MM.1S (cell line): ENCODE results near the gene KRTAP3-1.

Experiments
- DNase-seq: peaks from one replicate; pipeline ENCODE4 v3.0.0-alpha.2; 2015
- H2AFZ ChIP-seq: fragments of 300-600 bp; sonication (generic); 2 replicates; pipeline ENCODE4 v1.6.0; 2016; ENCODE audit warnings: antibody characterized with exemption, low read length
- H3F3A ChIP-seq: fragments of 300-600 bp; sonication (generic); 2 replicates; pipeline ENCODE4 v1.6.1; 2016; ENCODE audit warnings: mild to moderate bottlenecking, antibody characterized with exemption, low read length, moderate library complexity, mixed read lengths; ENCODE audit not compliant: insufficient read depth
- H3K27ac ChIP-seq: fragments of 300-600 bp; sonication (generic); 2 replicates; pipeline ENCODE4 v1.5.1; 2016; ENCODE audit warnings: mild to moderate bottlenecking, low read length
- H3K27me3 ChIP-seq: fragments of 300-600 bp; sonication (generic); replicated peaks from 2 replicates; pipeline ENCODE4 v1.6.0; 2016; ENCODE audit warnings: low read length; ENCODE audit not compliant: insufficient read depth
- H3K36me3 ChIP-seq: fragments of 300-600 bp; sonication (generic); replicated peaks from 2 replicates; pipeline ENCODE4 v1.6.1; 2016; ENCODE audit warnings: mild to moderate bottlenecking, low read length, mixed read lengths; ENCODE audit not compliant: insufficient read depth
- H3K4me1 ChIP-seq: fragments of 300-600 bp; sonication (generic); 2 replicates; pipeline ENCODE4 v1.6.1; 2016; ENCODE audit warnings: low read length, mixed read lengths
- H3K4me2 ChIP-seq: fragments of 300-600 bp; sonication (generic); 2 replicates; pipeline ENCODE4 v1.6.0; 2016; ENCODE audit warnings: low read depth, low read length
- H3K4me3 ChIP-seq: fragments of 300-600 bp; sonication (generic); 2 replicates; pipeline ENCODE4 v1.5.1; 2016; ENCODE audit warnings: low read length, mixed read lengths
- H3K79me2 ChIP-seq: fragments of 300-600 bp; sonication (generic); 2 replicates; pipeline ENCODE4 v1.6.1; 2016; ENCODE audit warnings: mixed run types, low read length, mixed read lengths
- H3K9ac ChIP-seq: fragments of 300-600 bp; sonication (generic); 2 replicates; pipeline ENCODE4 v1.6.1; 2016; ENCODE audit warnings: low read length, mixed read lengths
- H3K9me2 ChIP-seq: fragments of 300-600 bp; sonication (generic); replicated peaks from 2 replicates; pipeline ENCODE4 v1.6.1; 2016; ENCODE audit warnings: mild to moderate bottlenecking, low read length, mixed read lengths; ENCODE audit not compliant: insufficient read depth
- H3K9me3 ChIP-seq: fragments of 300-600 bp; sonication (generic); replicated peaks from 2 replicates; pipeline ENCODE4 v1.6.1; 2016; ENCODE audit warnings: mild to moderate bottlenecking, low read length, mixed read lengths; ENCODE audit not compliant: insufficient read depth
- H4K20me1 ChIP-seq: fragments of 300-600 bp; sonication (generic); 2 replicates; pipeline ENCODE4 v1.6.1; 2016; ENCODE audit warnings: mild to moderate bottlenecking, low read length, moderate library complexity, mixed read lengths; ENCODE audit not compliant: insufficient read depth
- CTCF ChIP-seq: fragments of 300-600 bp; sonication (generic); IDR thresholded peaks from 2 replicates; pipeline ENCODE4 v1.5.1; 2016; ENCODE audit warnings: antibody characterized with exemption, low read length, mixed read lengths
- EZH2 ChIP-seq: fragments of 300-600 bp; sonication (generic); optimal IDR thresholded peaks from 2 replicates; pipeline ENCODE3; 2017; ENCODE audit warnings: low read depth, mild to moderate bottlenecking, antibody characterized with exemption, low read length, mixed read lengths
- EZH2phosphoT487 ChIP-seq: fragments of 300-600 bp; sonication (generic); IDR thresholded peaks from 2 replicates; pipeline ENCODE4 v1.6.1; 2018; ENCODE audit warnings: antibody characterized with exemption, low read length

The KRTAP3-1 gene

DNA sequence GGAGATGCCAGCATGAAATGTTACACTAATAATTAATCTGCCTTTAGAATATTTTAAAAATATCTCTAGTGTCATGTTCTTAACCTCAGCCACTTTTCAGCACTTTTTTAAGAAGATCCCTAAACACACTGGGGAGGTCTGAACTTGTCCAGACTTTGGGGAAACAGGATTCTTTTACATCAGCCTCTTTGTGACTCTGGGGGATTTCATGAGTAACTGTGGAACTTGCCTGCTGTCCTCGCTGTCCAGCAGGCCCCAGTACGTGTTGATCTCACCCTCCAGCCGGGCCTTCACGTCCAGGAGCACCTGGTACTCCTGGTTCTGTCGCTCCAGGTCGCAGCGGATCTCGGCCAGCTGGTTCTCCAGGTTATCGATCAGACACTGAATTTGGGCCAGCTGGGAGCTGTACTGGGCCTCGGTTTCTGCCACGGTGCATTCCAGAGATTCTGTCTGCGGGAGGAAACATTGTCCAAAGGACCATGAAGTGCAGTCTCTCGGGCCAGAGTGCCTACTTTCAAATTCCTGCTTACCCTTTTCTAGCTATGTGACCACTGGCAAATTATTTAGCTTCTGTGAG is 30.3 kb downstream of the KRTAP3-1 start:
- Histone ChIP-seq H3F3A (no peaks in the 10 kb centered on the region), H3K9ac (no peak overlapping the region), H3K9me3 (no peaks in the 10 kb centered on the region), H3K4me1 (no peaks in the 10 kb centered on the region), H3K9me2 (no peaks in the 10 kb centered on the region), H3K4me2 (no peak overlapping the region), H3K36me3 (no peaks in the 10 kb centered on the region), H4K20me1 (no peaks in the 10 kb centered on the region), H3K27me3 (no peaks in the 10 kb centered on the region), H2AFZ (no peak overlapping the region), H3K4me3 (no peak overlapping the region), H3K27ac (no peak overlapping the region), H3K79me2 (no peaks in the 10 kb centered on the region)
- TF ChIP-seq EZH2 = no peak
- DNase-seq = no peak

GRCh38 chr17:40975516-40975915 is 33.4 kb downstream of the KRTAP3-1 start:
- Histone ChIP-seq H3K79me2 (no peaks in the 10 kb centered on the region), H3K9me3 (no peaks in the 10 kb centered on the region), H3K4me2 (no peak overlapping the region), H3K9ac (no peak overlapping the region), H3K9me2 (no peaks in the 10 kb centered on the region), H3K36me3 (no peaks in the 10 kb centered on the region), H3F3A (no peaks in the 10 kb centered on the region), H3K27ac (no peak overlapping the region), H2AFZ (no peak overlapping the region), H4K20me1 (no peaks in the 10 kb centered on the region), H3K27me3 (no peaks in the 10 kb centered on the region), H3K4me3 (no peak overlapping the region), H3K4me1 (no peaks in the 10 kb centered on the region)
- TF ChIP-seq EZH2phosphoT487 (no peak), EZH2 (no peak), CTCF (no peak)
- no peak for DNase-seq

DNA sequence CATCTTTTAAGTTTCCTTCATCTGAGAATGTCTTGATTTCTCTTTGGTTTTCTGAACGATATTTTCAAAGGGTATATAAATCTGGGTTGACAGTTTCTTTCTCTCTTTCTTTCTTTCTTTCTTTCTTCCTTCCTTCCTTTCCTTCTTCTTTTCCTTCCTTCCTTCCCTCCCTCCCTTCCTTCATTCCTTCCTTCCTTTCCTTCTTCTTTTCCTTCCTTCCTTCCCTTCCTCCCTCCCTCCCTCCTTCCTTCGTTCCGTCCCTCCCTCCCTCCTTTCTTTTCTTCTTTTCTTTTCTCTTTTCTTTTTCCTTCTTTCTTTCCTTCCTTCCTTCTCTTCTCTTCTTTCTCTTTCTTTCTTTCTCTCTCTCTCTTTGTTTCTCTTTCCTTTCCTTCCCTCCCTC is 34.6 kb downstream of the KRTAP3-1 start:
- no peak overlapping the region for H3K4me3 ChIP-seq
- no peaks in the 10 kb centered on the region for H3K27me3 ChIP-seq
- no peak for DNase-seq
- TF ChIP-seq EZH2phosphoT487 = no peak
- no peak for TF ChIP-seq CTCF
- TF ChIP-seq EZH2 = no peak
- H4K20me1 ChIP-seq = no peaks in the 10 kb centered on the region
- H3K27ac ChIP-seq = no peak overlapping the region
- H3K9ac ChIP-seq = no peak overlapping the region
- no peaks in the 10 kb centered on the region for H3K4me1 ChIP-seq
- H3K36me3 ChIP-seq = no peaks in the 10 kb centered on the region
- H3K9me2 ChIP-seq = no peaks in the 10 kb centered on the region
- H3F3A ChIP-seq = no peaks in the 10 kb centered on the region
- no peaks in the 10 kb centered on the region for H3K9me3 ChIP-seq
- no peak overlapping the region for H2AFZ ChIP-seq
- H3K79me2 ChIP-seq = no peaks in the 10 kb centered on the region
- no peak overlapping the region for H3K4me2 ChIP-seq

DNA sequence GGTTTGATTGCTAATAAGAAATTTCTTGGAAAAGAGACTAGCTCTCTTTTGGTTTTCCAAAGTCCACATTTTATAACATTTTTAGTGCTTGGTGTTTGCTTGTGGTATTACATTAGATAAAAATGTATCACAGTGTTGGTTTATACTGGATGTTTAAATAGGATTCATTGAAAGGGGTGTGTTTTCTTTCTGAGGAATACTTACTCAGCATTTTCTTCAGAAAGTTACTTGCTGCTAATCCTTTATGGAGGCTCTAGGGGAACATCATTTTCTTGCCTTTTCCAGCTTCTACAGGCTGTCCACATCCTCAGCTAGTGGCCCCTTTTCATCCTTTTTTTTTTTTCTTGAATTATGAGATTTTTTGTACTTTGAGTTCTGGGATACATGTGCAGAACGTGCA is 41.3 kb downstream of the KRTAP3-1 start:
- TF ChIP-seq EZH2phosphoT487 (no peak), CTCF (no peak), EZH2 (no peak)
- Histone ChIP-seq H3K4me3 (no peak overlapping the region), H3K4me2 (no peak overlapping the region), H3K9me2 (no peaks in the 10 kb centered on the region), H3K79me2 (no peaks in the 10 kb centered on the region), H3K4me1 (no peaks in the 10 kb centered on the region), H2AFZ (no peak overlapping the region), H3K36me3 (no peaks in the 10 kb centered on the region), H3F3A (no peaks in the 10 kb centered on the region), H3K9me3 (no peaks in the 10 kb centered on the region), H3K27ac (no peak overlapping the region), H3K9ac (no peak overlapping the region), H3K27me3 (no peaks in the 10 kb centered on the region), H4K20me1 (no peaks in the 10 kb centered on the region)
- DNase-seq = no peak
